K562 (cell line): ENCODE measurements around the gene EXOSC9. TPM values are rescaled to one million over a fixed set of nuclear protein-coding genes. Genes with fewer than 3 reads are reported as not detected.

ENCODE experiments used
- ATF1 ChIP-seq, 2 experiments: fragments of 450-650 bp in 1 of 2; IDR thresholded peaks; 2 replicates each; pipeline ENCODE4 v1.6.1; 2016; ENCODE audit warnings: missing compliant biosample characterization in 1 of 2, missing genetic modification characterization in 1 of 2
- BRCA1 ChIP-seq, 2 experiments: fragments of 450-650 bp in 1 of 2; sonication (generic) in 1 of 2; formaldehyde crosslinking in 1 of 2; IDR thresholded peaks; 2 replicates each; pipeline versions ENCODE4 v1.5.0 to v1.6.1; 2017 to 2020; ENCODE audit warnings: mild to moderate bottlenecking in 1 of 2, missing genetic modification reagents in 1 of 2
- CBFB ChIP-seq: sonication (generic); formaldehyde crosslinking; IDR thresholded peaks from 2 replicates; pipeline ENCODE4 v1.4.0; 2020; ENCODE audit warnings: mild to moderate bottlenecking, missing genetic modification reagents
- CBX5 ChIP-seq: IDR thresholded peaks from 2 replicates; pipeline ENCODE4 v1.6.1; 2014; ENCODE audit warnings: low read depth, borderline replicate concordance
- E2F3 ChIP-seq: fragments of 250-450 bp; sonication (Bioruptor Pico); IDR thresholded peaks from 2 replicates; pipeline ENCODE4 v1.4.0; 2020; ENCODE audit warnings: mild to moderate bottlenecking
- EP400 ChIP-seq: fragments of 450-650 bp; IDR thresholded peaks from 2 replicates; pipeline ENCODE4 v1.6.1; 2017; ENCODE audit warnings: antibody characterized with exemption, mild to moderate bottlenecking, moderate library complexity
- FOXA1 ChIP-seq: fragments of 450-650 bp; IDR thresholded peaks from 2 replicates; pipeline ENCODE4 v1.6.1; 2016; ENCODE audit warnings: mild to moderate bottlenecking, borderline replicate concordance
- FOXO4 ChIP-seq: fragments of 450-650 bp; formaldehyde crosslinking; IDR thresholded peaks from 2 replicates; pipeline ENCODE4 v1.4.0; 2020; ENCODE audit warnings: mild to moderate bottlenecking, moderate library complexity
- GTF2A2 ChIP-seq: IDR thresholded peaks from 2 replicates; pipeline ENCODE4 v1.6.1; 2016; ENCODE audit warnings: mild to moderate bottlenecking, missing genetic modification characterization, missing compliant biosample characterization
- JUN ChIP-seq, 2 experiments: sonication (generic) in 1 of 2; formaldehyde crosslinking in 1 of 2; IDR thresholded peaks; 2 replicates each; pipeline versions ENCODE4 v1.6.1 to v1.8.0; 2012 to 2022; ENCODE audit warnings: borderline replicate concordance in 2 of 2, mild to moderate bottlenecking in 2 of 2, improper control_type of control experiment in 1 of 2, low read depth in 1 of 2, low read length in 1 of 2, missing genetic modification reagents in 1 of 2
- NBN ChIP-seq: fragments of 450-650 bp; IDR thresholded peaks from 2 replicates; pipeline ENCODE4 v1.6.1; 2016; ENCODE audit warnings: low read depth, mild to moderate bottlenecking
- NCOR1 ChIP-seq: fragments of 450-650 bp; IDR thresholded peaks from 2 replicates; pipeline ENCODE4 v1.6.1; 2016; ENCODE audit warnings: mild to moderate bottlenecking, moderate library complexity
- NONO ChIP-seq, 2 experiments: fragments of 200-400 bp in 1 of 2; fragments of 450-650 bp in 1 of 2; formaldehyde crosslinking in 1 of 2; IDR thresholded peaks; 2 replicates each; pipeline ENCODE4 v1.6.1; 2017; ENCODE audit warnings: low read depth in 2 of 2, mild to moderate bottlenecking in 2 of 2, moderate library complexity in 2 of 2, low read length in 1 of 2
- POLR2AphosphoS5 ChIP-seq: IDR thresholded peaks from 2 replicates; pipeline ENCODE4 v1.6.1; 2011; ENCODE audit warnings: mild to moderate bottlenecking, low read depth, low read length, moderate library complexity; ENCODE audit not compliant: control insufficient read depth, insufficient read depth
- RBFOX2 ChIP-seq: fragments of 200-400 bp; formaldehyde crosslinking; IDR thresholded peaks from 2 replicates; pipeline ENCODE4 v1.6.1; 2017; ENCODE audit warnings: low read depth, mild to moderate bottlenecking, low read length, moderate library complexity
- SMAD2 ChIP-seq: fragments of 150-350 bp; IDR thresholded peaks from 2 replicates; pipeline ENCODE4 v1.6.1; 2014; ENCODE audit warnings: low read depth, mild to moderate bottlenecking, low read length
- TAF9B ChIP-seq: fragments of 450-650 bp; IDR thresholded peaks from 2 replicates; pipeline ENCODE4 v1.6.1; 2018; ENCODE audit warnings: mild to moderate bottlenecking; ENCODE audit not compliant: partially characterized antibody
- TBP ChIP-seq: optimal IDR thresholded peaks from 2 replicates; pipeline ENCODE3; 2011; ENCODE audit warnings: low read depth, low read length, improper control_type of control experiment
- THAP12 ChIP-seq: fragments of 250-450 bp; sonication (Bioruptor Pico); IDR thresholded peaks from 2 replicates; pipeline ENCODE4 v1.9.0; 2021; ENCODE audit warnings: mild to moderate bottlenecking, inconsistent platforms
- ZFX ChIP-seq: sonication (generic); formaldehyde crosslinking; IDR thresholded peaks from 2 replicates; pipeline ENCODE4 v1.8.0; 2022; ENCODE audit warnings: mild to moderate bottlenecking, missing genetic modification reagents, moderate library complexity
- ZNF449 ChIP-seq: fragments of 250-450 bp; sonication (Bioruptor Pico); IDR thresholded peaks from 2 replicates; pipeline ENCODE4 v1.8.0; 2022; ENCODE audit warnings: moderate library complexity, mild to moderate bottlenecking, inconsistent platforms
- ZNF551 ChIP-seq: fragments of 250-450 bp; sonication (Bioruptor Pico); IDR thresholded peaks from 2 replicates; pipeline ENCODE4 v1.5.0; 2021; ENCODE audit warnings: mild to moderate bottlenecking, moderate library complexity
- ZNF707 ChIP-seq: fragments of 250-450 bp; sonication (Bioruptor Pico); conservative IDR thresholded peaks from 2 replicates; pipeline ENCODE4 v1.8.0; 2022; ENCODE audit warnings: inconsistent platforms, mild to moderate bottlenecking, moderate library complexity
- ZNF785 ChIP-seq: fragments of 250-450 bp; sonication (Bioruptor Pico); IDR thresholded peaks from 2 replicates; pipeline ENCODE4 v1.4.0; 2020; ENCODE audit warnings: mild to moderate bottlenecking
- polyA plus RNA-seq, 8 experiments: library from polyadenylated mRNA; depleted of rRNA in 4 of 8; stranded (reverse) in 5 of 8; unstranded in 3 of 8; fragments of >200 nt; fragmentation: Nextera tagmentation in 2 of 8; fragmentation: Illumina TruSeq in 1 of 8; extraction: Ambion mirVana in 2 of 8; extraction: Trizol in 1 of 8; gene quantifications; 2 replicates each; pipeline versions ENCODE4 v1.2.1 to v1.2.3, GENCODE V29; 2011 to 2014; ENCODE audit warnings: inconsistent platforms in 1 of 8, missing spikeins in 1 of 8
- total RNA-seq, 7 experiments: library from RNA; depleted of rRNA in 6 of 7; stranded (reverse); fragments of >200 nt in 6 of 7; fragmentation: Illumina TruSeq in 2 of 7; extraction: Trizol in 2 of 7; gene quantifications; 2 replicates each; pipeline versions ENCODE4 v1.2.1 to v1.2.3, GENCODE V29; 2011 to 2021; ENCODE audit warnings: low replicate concordance in 1 of 7

The EXOSC9 gene
- total and polyA plus RNA-seq, 9 of the 15 experiments (the other 6 are each of a cell fraction or from before 2014, with no cell fraction given), result 64.7 to 166 (median 115) TPM

GRCh38 chr4:121800961-121801714 lies at the start of gene EXOSC9 (continued):
- no peak for TF ChIP-seq ZNF449 (CRISPR knock-in tag)
- TF ChIP-seq BRCA1 (IDR thresholded peaks at IDR 0.05), result no peak
- TF ChIP-seq BRCA1 (CRISPR knock-in tag; IDR thresholded peaks at IDR 0.05), result no peak
- peak; percentile 94 for TF ChIP-seq POLR2AphosphoS5
- TF ChIP-seq ATF1 (CRISPR knock-in tag; IDR thresholded peaks at IDR 0.05), result peak; percentile 95
- peak; percentile 99 for TF ChIP-seq ATF1 (tag; IDR thresholded peaks at IDR 0.05)
- peak; percentile 73; the same call in 1 of the 2 replicates for TF ChIP-seq CBFB (CRISPR knock-in tag)
- TF ChIP-seq ZNF785 (CRISPR knock-in tag), result no peak
- TF ChIP-seq GTF2A2 (tag), result no peak
- TF ChIP-seq FOXO4 (CRISPR knock-in tag), result no peak
- TF ChIP-seq ZFX (CRISPR knock-in tag), result peak; percentile 89
- peak; percentile 73 for TF ChIP-seq JUN (IDR thresholded peaks at IDR 0.05; ENCODE audit: borderline replicate concordance, low read depth, low read length)
- no peak for TF ChIP-seq JUN (CRISPR knock-in tag; IDR thresholded peaks at IDR 0.05; ENCODE audit: borderline replicate concordance)
- no peak for TF ChIP-seq ZNF707 (CRISPR knock-in tag)
- peak; percentile 64 for TF ChIP-seq NBN
- TF ChIP-seq FOXA1, result no peak
- TF ChIP-seq CBX5, result no peak
- TF ChIP-seq TAF9B, result peak; percentile 77
- peak; percentile 93 for TF ChIP-seq EP400
- no peak for TF ChIP-seq SMAD2
- TF ChIP-seq ZNF551 (CRISPR knock-in tag), result no peak
- TF ChIP-seq RBFOX2, result peak; percentile 93
- peak; percentile 53; the same call in 1 of the 2 replicates for TF ChIP-seq THAP12
- TF ChIP-seq NCOR1, result no peak
- peak; percentile 94 for TF ChIP-seq TBP
- TF ChIP-seq NONO (IDR thresholded peaks at IDR 0.05; ENCODE audit: low read depth in 2 of 2, low read length in 1 of 2), result no peak
- peak; percentile 93 for TF ChIP-seq E2F3 (CRISPR knock-in tag)
